ENCODE data around the gene ITPRID1. TPM values are rescaled to one million over a fixed set of nuclear protein-coding genes. Genes with fewer than 3 reads are reported as not detected.

ITPRID1 gene
- total RNA-seq, 1 experiment from 2014 or later = not detected

DNA sequence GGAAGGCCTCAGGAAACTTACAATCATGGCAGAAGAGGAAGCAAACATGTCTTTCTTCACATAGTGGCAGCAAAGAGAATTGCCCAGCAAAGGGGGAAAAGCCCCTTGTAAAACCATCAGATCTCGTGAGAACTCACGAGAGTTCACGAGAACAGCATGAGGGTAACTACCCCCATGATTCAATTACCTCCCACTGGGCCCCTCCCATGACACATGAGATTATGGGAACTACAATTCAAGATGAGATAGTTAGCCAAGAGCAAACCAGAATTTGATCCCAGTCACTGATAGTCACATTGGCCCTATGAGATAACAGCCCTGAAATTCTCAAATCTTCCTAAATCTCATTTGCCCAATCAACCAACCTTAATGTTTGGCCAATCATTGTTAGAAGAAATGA lies 18.2 kb upstream of the ITPRID1 start:
- intact Hi-C loops (cut with micrococcal nuclease) = no loop called here
- POLR2A ChIA-PET = no interaction called here
- BruUV-seq (replicated peaks) = no TSS peak

More for the DNA sequence above, 18.2 kb upstream of the ITPRID1 start:
- Histone ChIP-seq H4K20me1 (ENCODE audit: insufficient read depth) (no peaks in the 10 kb centered on the region), H3K4me2 (ENCODE audit: low read length) (no peak overlapping the region), H3K9me2 (ENCODE audit: insufficient read depth) (no peaks in the 10 kb centered on the region), H2AFZ (ENCODE audit: low read depth, low read length, poor library complexity, severe bottlenecking) (no peak overlapping the region), H3K27ac (ENCODE audit: low read depth, low read length) (no peak overlapping the region), H3K27me3 (ENCODE audit: insufficient read depth, low read length) (peaks cover 11% of the 10 kb centered on the region; the same call in 1 of the 2 replicates), H3K9me3 (ENCODE audit: control insufficient read depth in 1 of 2, insufficient read depth in 1 of 2, low read depth in 1 of 2, low read length in 2 of 2) (no peaks in the 10 kb centered on the region), H3K79me2 (ENCODE audit: insufficient read depth, low read length) (no peaks in the 10 kb centered on the region), H3K4me1 (ENCODE audit: control insufficient read depth in 1 of 2, insufficient read depth in 2 of 2, low read length in 2 of 2) (no peaks in the 10 kb centered on the region), H3K36me3 (ENCODE audit: control insufficient read depth in 1 of 2, insufficient read depth in 2 of 2, low read length in 2 of 2) (no peaks in the 10 kb centered on the region), H3K4me3 (replicated peaks in 1 of 2; ENCODE audit: low read depth in 1 of 2, low read length in 2 of 2) (no peak overlapping the region), H3K9ac (ENCODE audit: low read length) (no peak overlapping the region)
- ATAC-seq (no peak), DNase-seq (ENCODE audit: low read depth, low spot score) (no peak)
- ChIA-PET CTCF (no interaction called here), RAD21 (ENCODE audit: low non-redundant PET in 1 of 2, low total read pairs in 2 of 2, uncharacterized antibody in 2 of 2, unreplicated experiment in 2 of 2) (no interaction called here)
- no peak for TF ChIP-seq SP1 (IDR thresholded peaks at IDR 0.05; ENCODE audit: low read depth)
- TF ChIP-seq, protein P1, sequence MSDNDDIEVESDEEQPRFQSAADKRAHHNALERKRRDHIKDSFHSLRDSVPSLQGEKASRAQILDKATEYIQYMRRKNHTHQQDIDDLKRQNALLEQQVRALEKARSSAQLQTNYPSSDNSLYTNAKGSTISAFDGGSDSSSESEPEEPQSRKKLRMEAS (IDR thresholded peaks at IDR 0.05) = no peak
- TF ChIP-seq ZFX (IDR thresholded peaks at IDR 0.05) = no peak
- no peak for TF ChIP-seq EZH2phosphoT487 (IDR thresholded peaks at IDR 0.05; ENCODE audit: borderline replicate concordance)
- TF ChIP-seq, protein P2, sequence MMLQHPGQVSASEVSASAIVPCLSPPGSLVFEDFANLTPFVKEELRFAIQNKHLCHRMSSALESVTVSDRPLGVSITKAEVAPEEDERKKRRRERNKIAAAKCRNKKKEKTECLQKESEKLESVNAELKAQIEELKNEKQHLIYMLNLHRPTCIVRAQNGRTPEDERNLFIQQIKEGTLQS (IDR thresholded peaks at IDR 0.05) = no peak
- no peak for TF ChIP-seq YY1 (IDR thresholded peaks at IDR 0.05; ENCODE audit: extremely low read depth, insufficient replicate concordance, low read depth, low read length)
- TF ChIP-seq EGR1 (IDR thresholded peaks at IDR 0.05; ENCODE audit: low read depth) = no peak
- TF ChIP-seq, protein P3, sequence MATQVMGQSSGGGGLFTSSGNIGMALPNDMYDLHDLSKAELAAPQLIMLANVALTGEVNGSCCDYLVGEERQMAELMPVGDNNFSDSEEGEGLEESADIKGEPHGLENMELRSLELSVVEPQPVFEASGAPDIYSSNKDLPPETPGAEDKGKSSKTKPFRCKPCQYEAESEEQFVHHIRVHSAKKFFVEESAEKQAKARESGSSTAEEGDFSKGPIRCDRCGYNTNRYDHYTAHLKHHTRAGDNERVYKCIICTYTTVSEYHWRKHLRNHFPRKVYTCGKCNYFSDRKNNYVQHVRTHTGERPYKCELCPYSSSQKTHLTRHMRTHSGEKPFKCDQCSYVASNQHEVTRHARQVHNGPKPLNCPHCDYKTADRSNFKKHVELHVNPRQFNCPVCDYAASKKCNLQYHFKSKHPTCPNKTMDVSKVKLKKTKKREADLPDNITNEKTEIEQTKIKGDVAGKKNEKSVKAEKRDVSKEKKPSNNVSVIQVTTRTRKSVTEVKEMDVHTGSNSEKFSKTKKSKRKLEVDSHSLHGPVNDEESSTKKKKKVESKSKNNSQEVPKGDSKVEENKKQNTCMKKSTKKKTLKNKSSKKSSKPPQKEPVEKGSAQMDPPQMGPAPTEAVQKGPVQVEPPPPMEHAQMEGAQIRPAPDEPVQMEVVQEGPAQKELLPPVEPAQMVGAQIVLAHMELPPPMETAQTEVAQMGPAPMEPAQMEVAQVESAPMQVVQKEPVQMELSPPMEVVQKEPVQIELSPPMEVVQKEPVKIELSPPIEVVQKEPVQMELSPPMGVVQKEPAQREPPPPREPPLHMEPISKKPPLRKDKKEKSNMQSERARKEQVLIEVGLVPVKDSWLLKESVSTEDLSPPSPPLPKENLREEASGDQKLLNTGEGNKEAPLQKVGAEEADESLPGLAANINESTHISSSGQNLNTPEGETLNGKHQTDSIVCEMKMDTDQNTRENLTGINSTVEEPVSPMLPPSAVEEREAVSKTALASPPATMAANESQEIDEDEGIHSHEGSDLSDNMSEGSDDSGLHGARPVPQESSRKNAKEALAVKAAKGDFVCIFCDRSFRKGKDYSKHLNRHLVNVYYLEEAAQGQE (IDR thresholded peaks at IDR 0.05; ENCODE audit: low read depth) = no peak
- no peak for TF ChIP-seq ELF1 (IDR thresholded peaks at IDR 0.05; ENCODE audit: borderline replicate concordance, low read depth)
- TF ChIP-seq, protein P4, sequence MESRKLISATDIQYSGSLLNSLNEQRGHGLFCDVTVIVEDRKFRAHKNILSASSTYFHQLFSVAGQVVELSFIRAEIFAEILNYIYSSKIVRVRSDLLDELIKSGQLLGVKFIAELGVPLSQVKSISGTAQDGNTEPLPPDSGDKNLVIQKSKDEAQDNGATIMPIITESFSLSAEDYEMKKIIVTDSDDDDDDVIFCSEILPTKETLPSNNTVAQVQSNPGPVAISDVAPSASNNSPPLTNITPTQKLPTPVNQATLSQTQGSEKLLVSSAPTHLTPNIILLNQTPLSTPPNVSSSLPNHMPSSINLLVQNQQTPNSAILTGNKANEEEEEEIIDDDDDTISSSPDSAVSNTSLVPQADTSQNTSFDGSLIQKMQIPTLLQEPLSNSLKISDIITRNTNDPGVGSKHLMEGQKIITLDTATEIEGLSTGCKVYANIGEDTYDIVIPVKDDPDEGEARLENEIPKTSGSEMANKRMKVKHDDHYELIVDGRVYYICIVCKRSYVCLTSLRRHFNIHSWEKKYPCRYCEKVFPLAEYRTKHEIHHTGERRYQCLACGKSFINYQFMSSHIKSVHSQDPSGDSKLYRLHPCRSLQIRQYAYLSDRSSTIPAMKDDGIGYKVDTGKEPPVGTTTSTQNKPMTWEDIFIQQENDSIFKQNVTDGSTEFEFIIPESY (IDR thresholded peaks at IDR 0.05; ENCODE audit: extremely low read depth, insufficient replicate concordance, low read length) = no peak
- TF ChIP-seq, protein P5, sequence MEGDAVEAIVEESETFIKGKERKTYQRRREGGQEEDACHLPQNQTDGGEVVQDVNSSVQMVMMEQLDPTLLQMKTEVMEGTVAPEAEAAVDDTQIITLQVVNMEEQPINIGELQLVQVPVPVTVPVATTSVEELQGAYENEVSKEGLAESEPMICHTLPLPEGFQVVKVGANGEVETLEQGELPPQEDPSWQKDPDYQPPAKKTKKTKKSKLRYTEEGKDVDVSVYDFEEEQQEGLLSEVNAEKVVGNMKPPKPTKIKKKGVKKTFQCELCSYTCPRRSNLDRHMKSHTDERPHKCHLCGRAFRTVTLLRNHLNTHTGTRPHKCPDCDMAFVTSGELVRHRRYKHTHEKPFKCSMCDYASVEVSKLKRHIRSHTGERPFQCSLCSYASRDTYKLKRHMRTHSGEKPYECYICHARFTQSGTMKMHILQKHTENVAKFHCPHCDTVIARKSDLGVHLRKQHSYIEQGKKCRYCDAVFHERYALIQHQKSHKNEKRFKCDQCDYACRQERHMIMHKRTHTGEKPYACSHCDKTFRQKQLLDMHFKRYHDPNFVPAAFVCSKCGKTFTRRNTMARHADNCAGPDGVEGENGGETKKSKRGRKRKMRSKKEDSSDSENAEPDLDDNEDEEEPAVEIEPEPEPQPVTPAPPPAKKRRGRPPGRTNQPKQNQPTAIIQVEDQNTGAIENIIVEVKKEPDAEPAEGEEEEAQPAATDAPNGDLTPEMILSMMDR (IDR thresholded peaks at IDR 0.05 in 2 of 3, conservative IDR thresholded peaks at IDR 0.05 in 1 of 3; ENCODE audit: borderline replicate concordance in 1 of 3, insufficient read depth in 1 of 3, low read depth in 2 of 3, low read length in 2 of 3) = no peak
- TF ChIP-seq POLR2AphosphoS5 (IDR thresholded peaks at IDR 0.05; ENCODE audit: low read depth, low read length) = no peak
- no peak for TF ChIP-seq CEBPB (IDR thresholded peaks at IDR 0.05; ENCODE audit: low read depth)
- no peak for TF ChIP-seq EZH2 (IDR thresholded peaks at IDR 0.05)
- TF ChIP-seq POLR2A (IDR thresholded peaks at IDR 0.05; ENCODE audit: borderline replicate concordance, extremely low read depth, insufficient read depth, insufficient read length) = no peak

All from HCT116 (cell line).